Panc1 (cell line): ENCODE results near the gene CHRNA7.

Experiments used
- POLR2AphosphoS5 ChIP-seq: IDR thresholded peaks from 2 replicates; pipeline ENCODE4 v1.6.1; 2012; ENCODE audit warnings: mild to moderate bottlenecking, low read depth, low read length, moderate library complexity
- TCF7L2 ChIP-seq: IDR thresholded peaks from 2 replicates; pipeline ENCODE4 v1.6.1; 2011; ENCODE audit warnings: mild to moderate bottlenecking, low read depth, low read length, inconsistent platforms
- TF ChIP-seq, protein P1 (sequence below): fragments of 450-650 bp; IDR thresholded peaks from 2 replicates; pipeline ENCODE4 v1.5.1; 2017; ENCODE audit warnings: mild to moderate bottlenecking

DNA sequence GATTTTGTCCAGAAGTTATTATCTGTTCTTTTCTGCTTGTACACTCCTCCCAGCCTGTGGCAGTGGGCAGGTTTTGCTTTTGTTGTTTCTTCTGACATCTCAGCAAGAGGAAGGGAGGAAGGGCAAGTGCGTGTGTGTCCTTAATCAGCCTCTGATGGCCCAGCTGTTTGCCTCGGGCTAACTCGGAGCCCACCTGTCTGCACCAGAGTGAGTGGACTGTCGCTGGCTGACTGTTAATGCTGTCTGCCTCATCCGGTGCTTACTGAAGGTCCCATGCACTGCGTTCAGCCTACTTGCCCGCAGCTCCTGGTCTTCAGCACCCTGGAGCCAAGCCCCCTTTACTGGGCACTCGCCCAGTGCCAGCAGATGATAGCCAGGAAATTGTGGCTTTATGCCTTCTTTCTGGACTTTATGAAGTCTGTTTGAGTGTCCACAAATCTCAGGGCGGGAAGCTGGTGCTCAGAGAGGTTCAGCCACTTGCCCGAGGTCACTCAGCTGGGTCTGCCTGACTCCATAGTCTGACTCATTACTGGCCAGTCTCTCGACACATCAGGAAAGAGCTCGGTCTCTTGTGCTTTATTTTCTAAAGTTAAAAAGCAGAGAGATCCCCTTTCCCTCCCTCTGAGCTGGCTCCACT, 89.5 kb downstream of the CHRNA7 start:
- TF ChIP-seq, protein P1, sequence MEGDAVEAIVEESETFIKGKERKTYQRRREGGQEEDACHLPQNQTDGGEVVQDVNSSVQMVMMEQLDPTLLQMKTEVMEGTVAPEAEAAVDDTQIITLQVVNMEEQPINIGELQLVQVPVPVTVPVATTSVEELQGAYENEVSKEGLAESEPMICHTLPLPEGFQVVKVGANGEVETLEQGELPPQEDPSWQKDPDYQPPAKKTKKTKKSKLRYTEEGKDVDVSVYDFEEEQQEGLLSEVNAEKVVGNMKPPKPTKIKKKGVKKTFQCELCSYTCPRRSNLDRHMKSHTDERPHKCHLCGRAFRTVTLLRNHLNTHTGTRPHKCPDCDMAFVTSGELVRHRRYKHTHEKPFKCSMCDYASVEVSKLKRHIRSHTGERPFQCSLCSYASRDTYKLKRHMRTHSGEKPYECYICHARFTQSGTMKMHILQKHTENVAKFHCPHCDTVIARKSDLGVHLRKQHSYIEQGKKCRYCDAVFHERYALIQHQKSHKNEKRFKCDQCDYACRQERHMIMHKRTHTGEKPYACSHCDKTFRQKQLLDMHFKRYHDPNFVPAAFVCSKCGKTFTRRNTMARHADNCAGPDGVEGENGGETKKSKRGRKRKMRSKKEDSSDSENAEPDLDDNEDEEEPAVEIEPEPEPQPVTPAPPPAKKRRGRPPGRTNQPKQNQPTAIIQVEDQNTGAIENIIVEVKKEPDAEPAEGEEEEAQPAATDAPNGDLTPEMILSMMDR: no peak
- TF ChIP-seq POLR2AphosphoS5 (no peak), TCF7L2 (no peak)
